ENCODE measurements around the gene KIF1C.

- TF ChIP-seq EZH2 (IDR thresholded peaks at IDR 0.05; ENCODE audit: insufficient read depth, poor library complexity, severe bottlenecking) (no peak), EZH2phosphoT487 (IDR thresholded peaks at IDR 0.05; ENCODE audit: insufficient read depth, low read depth) (no peak)
Measured at GRCh38 chr17:4998732-4999429, 1.1 kb downstream of the KIF1C start.

Measured in GM23248 (cell line).